Measurements from ENCODE around the gene DPYSL4. TPM values are rescaled to one million over a fixed set of nuclear protein-coding genes. Genes with fewer than 3 reads are reported as not detected.
A peak's percentile ranks its signal among the peaks of the same experiment; 100 is the strongest.
"Not testable (repeated sequence)": the region's sequence is repeated elsewhere in the genome, so short reads cannot be mapped to it uniquely, and the experiment has no call there.

The DPYSL4 gene
- polyA plus RNA-seq, 1 donor from 2014 or later: not detected

DNA sequence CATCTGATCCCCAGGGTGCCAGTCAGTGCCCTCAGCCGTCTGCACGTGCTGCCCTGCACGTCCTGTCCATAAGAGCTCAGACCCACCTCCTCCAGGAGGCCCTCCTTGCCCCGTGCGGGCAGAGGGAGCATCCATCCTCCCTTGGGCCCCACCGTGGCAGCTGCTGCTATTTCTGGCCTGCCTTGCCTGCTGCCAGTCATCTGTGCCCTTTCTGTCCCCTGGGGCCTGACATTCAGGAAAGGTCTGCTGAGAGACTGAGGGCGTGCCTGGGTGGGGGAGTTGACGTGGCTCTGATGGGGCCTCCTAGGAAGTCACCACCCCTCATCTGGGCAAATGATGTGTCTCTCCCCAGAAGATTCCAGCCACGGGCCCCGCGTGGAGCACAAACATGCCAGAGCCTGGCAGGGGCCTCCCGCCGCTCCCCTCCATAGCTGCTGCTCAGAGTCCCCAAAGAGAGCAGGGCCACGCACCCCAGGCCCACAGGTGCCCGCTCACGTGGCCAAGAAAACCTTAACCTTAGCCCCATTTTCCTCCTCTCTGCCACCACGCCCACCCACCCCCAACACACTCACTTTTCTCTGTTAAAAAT, 21.8 kb downstream of the DPYSL4 start:
- Mint-ChIP-seq H3K4me1 (no peaks in the 10 kb centered on the region), H3K27me3 (no peaks in the 10 kb centered on the region), H3K4me3 (no peak overlapping the region), H3K9me3 (peaks cover 2 to 8% (median 2%) of the 10 kb centered on the region in 3 donors), H3K36me3 (peaks cover 9% of the 10 kb centered on the region), H3K27ac (no peak overlapping the region)

DNA sequence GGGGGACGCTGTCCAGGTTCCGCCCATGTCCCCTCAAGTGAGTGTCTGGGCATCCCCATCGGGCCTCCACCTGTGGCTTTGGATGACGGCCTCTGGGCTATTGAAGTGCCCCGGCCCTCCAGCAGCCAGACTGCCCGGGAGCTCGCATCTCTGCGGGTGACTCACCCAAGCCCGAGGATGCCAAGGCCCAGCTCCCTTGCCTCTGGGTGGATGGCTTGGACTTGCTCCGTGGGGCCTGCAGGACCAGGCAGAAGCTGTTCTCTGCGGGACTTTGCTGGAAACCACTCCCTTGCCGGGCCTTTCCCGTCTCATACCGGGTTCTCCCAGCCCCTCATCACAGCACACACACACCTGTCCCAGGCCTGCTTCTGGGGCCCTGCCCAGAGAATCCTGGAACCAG, 22.4 kb downstream of the DPYSL4 start:
- Mint-ChIP-seq H3K4me1 (no peaks in the 10 kb centered on the region), H3K27me3 (no peaks in the 10 kb centered on the region), H3K4me3 (no peak overlapping the region), H3K36me3 (peaks cover 11% of the 10 kb centered on the region), H3K27ac (no peak overlapping the region), H3K9me3 (peaks cover 4 to 14% (median 5%) of the 10 kb centered on the region in 3 donors)

DNA sequence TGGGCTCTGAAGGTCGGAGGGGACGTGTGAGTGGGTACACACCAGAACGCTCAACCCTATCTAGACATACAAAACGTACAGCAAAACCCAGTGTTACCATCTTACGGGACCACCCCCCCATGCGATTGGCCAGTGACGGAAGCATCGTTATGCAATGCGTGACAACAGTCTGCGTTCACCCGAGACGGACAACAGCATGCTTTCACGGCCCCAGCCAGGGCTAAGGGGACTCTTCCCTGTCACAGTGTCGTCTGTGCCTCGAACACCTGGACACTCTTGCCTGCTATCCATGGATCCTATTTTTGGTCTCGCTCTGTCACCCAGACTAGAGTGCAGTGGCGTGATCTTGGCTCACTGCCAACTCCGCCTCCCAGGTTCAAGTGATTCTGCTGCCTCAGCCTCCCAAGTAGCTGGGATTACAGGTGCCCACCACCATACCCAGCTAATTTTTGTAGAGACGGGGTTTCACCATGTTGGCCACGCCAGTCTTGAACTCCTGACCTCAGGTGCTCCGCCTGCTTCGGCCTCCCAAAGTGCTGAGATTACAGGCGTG, 23.3 kb downstream of the DPYSL4 start:
- Mint-ChIP-seq H3K27me3 (no peaks in the 10 kb centered on the region), H3K36me3 (peaks cover 11% of the 10 kb centered on the region), H3K9me3 (peaks cover 4 to 23% (median 11%) of the 10 kb centered on the region in 3 donors), H3K27ac (no peak overlapping the region), H3K4me3 (no peak overlapping the region), H3K4me1 (no peaks in the 10 kb centered on the region)

DNA sequence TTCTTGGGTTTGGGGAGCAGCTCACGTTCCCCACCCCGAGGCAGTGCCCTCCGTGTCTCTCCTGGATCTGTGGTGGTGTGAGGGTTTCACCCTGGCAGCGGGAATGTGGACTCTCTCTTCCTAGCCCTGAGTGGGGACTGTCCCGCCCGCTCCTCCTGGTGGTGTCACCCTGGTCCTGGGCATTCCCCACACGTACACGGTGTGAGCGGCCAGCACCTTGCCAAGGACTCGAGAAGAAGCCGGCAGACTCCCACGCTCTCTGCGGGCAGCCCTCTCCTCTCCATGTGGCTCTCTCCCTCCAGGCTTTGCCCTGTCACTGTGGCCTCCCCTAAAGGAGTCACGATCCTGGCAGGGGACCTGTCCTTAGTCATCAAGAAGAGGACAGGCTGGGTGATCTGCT, 24.0 kb downstream of the DPYSL4 start:
- Mint-ChIP-seq H3K9me3 (peaks cover 8 to 29% (median 15%) of the 10 kb centered on the region in 3 donors), H3K36me3 (peaks cover 11% of the 10 kb centered on the region), H3K27ac (no peak overlapping the region), H3K4me3 (no peak overlapping the region), H3K27me3 (no peaks in the 10 kb centered on the region), H3K4me1 (no peaks in the 10 kb centered on the region)

DNA sequence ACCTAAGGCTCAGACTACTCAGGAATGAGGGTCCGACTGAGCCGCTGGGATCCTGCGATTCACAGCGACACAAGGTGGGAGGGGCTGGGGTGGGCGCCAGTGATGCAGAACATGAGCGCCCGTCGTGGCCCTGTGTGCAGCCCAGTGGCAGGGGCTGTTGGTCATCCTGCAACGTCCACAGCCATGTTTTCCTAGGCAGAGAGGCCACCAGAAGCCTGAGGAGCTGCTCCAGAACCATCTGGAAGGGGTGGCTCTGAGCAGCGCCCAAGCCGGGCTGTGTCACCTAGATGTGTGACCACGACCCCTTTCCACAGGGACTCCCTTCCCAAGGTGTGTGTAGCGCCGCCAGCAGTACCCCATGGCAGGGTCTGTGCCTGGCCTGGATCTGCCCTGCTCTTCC, 24.5 kb downstream of the DPYSL4 start:
- H3K4me1 Mint-ChIP-seq: no peaks in the 10 kb centered on the region
- H3K27ac Mint-ChIP-seq: no peak overlapping the region
- H3K27me3 Mint-ChIP-seq: no peaks in the 10 kb centered on the region
- H3K36me3 Mint-ChIP-seq: peaks cover 11% of the 10 kb centered on the region
- no peak overlapping the region for H3K4me3 Mint-ChIP-seq
- peaks cover 8 to 29% (median 16%) of the 10 kb centered on the region in 3 donors for H3K9me3 Mint-ChIP-seq

DNA sequence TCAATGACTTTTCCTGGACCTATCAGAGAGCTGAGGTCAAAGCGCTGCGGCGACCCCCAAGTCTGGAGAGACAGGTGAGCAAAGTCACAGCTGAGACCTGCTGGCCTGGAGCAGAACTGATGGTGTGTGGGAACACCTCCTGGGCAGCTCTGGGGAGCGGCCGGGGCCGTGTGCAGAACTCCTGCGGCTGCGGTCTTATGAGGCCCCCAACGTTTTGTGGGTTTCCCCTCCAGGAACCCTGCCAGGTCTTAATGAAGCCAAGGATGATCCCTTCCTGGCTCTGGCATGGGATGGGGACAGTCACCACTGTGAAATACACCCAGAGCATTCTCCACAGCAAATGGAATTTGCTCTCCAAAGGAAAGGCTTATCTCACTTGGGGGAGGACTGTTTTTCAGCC, 26.1 kb downstream of the DPYSL4 start:
- Mint-ChIP-seq H3K27me3 (no peaks in the 10 kb centered on the region), H3K9me3 (peaks cover 10 to 35% (median 26%) of the 10 kb centered on the region in 3 donors), H3K4me3 (no peak overlapping the region), H3K27ac (peak overlapping the region in 1 of 3 donors; percentile 69), H3K4me1 (no peaks in the 10 kb centered on the region), H3K36me3 (peaks cover 11% of the 10 kb centered on the region)

DNA sequence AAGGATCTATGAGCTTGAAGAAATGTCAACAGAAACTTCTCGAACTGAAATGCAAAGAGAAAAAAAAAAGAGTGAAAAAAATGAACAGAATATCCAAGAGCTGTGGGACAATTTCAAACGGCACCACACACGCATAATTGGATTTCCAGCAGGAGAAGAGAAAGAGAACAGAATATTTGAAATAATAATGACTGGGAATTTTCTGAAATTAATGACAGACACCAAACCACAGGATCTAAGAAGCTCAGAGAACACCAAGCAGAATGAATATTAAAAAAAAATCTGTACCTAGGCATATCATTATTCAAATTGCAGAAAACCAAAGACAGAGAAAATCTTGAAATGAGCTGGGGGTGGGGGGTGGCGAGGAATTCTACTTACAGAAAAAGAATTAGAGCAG, 27.2 kb downstream of the DPYSL4 start:
- Mint-ChIP-seq H3K27me3 (no peaks in the 10 kb centered on the region), H3K9me3 (peaks cover 10 to 39% (median 26%) of the 10 kb centered on the region in 3 donors), H3K4me1 (no peaks in the 10 kb centered on the region), H3K27ac (no peak overlapping the region), H3K36me3 (peaks cover 11% of the 10 kb centered on the region), H3K4me3 (no peak overlapping the region)

DNA sequence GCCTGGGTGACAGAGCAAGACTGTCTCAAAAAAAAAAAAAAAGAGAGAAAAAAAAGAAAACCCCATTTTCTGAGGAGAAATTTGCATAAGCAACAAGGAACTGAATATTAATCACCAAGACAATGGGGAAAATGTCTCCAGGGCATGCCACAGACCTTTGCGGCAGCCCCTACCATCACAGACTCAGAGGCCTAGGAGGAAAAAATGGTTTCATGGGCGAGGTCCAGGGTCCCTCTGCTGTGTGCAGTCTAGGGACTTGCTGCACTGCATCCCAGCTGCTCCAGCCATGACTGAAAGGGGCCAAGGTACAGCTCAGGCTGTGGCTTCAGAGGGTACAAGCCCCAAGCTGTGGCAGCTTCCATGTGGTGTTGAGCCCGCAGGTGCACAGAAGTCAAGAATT, 29.7 kb downstream of the DPYSL4 start:
- H3K27ac Mint-ChIP-seq, H3K27me3 Mint-ChIP-seq, H3K4me1 Mint-ChIP-seq, H3K4me3 Mint-ChIP-seq: not testable (repeated sequence)
- H3K36me3 Mint-ChIP-seq: peaks cover 11% of the 10 kb centered on the region
- peaks cover 10 to 40% (median 28%) of the 10 kb centered on the region in 3 donors for H3K9me3 Mint-ChIP-seq

DNA sequence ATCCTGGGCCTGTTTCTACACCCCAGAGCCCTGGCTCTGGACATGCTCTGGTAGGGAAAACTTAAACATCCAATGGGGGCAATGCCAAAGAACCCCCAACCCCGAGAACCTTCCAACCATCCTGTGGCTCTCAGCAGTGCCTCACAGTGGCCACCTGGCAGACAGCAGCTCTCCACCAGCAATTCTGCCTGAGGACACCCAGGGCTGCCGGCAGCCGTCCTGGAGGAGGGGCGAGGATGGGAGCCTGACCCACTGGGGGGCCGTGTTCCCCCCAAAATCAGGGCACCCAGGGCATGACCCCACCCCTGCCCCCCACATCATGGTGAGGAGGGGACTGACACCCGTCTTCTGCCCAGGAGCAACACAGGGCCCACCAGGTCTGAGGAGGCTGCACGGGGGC, 32.7 kb downstream of the DPYSL4 start:
- H3K4me3 Mint-ChIP-seq: no peak overlapping the region
- H3K27ac Mint-ChIP-seq: no peak overlapping the region
- H3K36me3 Mint-ChIP-seq: no peaks in the 10 kb centered on the region
- H3K4me1 Mint-ChIP-seq: peaks cover 0 to 2% (median 0%) of the 10 kb centered on the region in 3 donors
- peaks cover 5 to 22% (median 20%) of the 10 kb centered on the region in 3 donors for H3K9me3 Mint-ChIP-seq
- no peaks in the 10 kb centered on the region for H3K27me3 Mint-ChIP-seq

DNA sequence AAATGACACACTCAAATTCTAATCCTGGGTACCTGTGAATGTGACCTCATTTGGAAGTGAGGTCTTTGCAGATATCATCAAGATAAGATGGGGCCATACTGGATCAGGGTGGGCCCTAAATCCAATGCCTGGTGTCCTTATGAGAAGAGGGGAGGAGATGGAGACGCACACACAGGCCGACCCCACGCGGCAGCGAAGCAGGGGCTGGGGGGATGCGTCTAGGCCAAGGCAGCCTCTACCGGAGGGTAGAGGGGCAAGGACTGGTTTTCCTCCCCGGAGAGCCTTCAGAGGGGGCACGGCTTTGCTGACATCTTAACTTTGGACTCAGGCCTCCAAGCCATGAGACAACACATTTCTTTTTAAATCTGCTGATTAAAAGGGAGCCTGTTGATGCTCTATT, 33.3 kb downstream of the DPYSL4 start:
- peaks cover 5 to 17% (median 16%) of the 10 kb centered on the region in 3 donors for H3K9me3 Mint-ChIP-seq
- no peaks in the 10 kb centered on the region for H3K27me3 Mint-ChIP-seq
- H3K4me1 Mint-ChIP-seq: peaks cover 0 to 2% (median 0%) of the 10 kb centered on the region in 3 donors
- no peaks in the 10 kb centered on the region for H3K36me3 Mint-ChIP-seq
- H3K27ac Mint-ChIP-seq: no peak overlapping the region
- no peak overlapping the region for H3K4me3 Mint-ChIP-seq

DNA sequence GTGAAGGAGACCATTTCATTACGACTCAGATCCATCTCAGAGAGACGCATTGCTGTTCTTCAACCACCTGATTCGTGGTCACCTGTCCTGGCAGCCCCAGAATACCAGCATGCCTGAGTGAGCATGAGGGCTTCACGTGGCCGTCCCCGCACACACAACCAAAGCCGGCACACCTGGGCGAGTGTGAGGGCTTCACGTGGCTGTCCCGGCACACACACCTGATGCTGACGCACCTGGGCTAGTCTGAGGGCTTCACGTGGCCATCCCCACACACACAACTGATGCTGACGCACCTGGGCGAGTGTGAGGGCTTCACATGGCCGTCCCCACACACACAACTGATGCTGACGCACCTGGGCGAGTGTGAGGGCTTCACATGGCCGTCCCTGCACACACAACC, 34.2 kb downstream of the DPYSL4 start:
- not testable (repeated sequence) for H3K4me3 Mint-ChIP-seq, H3K27ac Mint-ChIP-seq, H3K36me3 Mint-ChIP-seq, H3K27me3 Mint-ChIP-seq, H3K4me1 Mint-ChIP-seq
- peaks cover 2 to 13% (median 10%) of the 10 kb centered on the region in 3 donors for H3K9me3 Mint-ChIP-seq

DNA sequence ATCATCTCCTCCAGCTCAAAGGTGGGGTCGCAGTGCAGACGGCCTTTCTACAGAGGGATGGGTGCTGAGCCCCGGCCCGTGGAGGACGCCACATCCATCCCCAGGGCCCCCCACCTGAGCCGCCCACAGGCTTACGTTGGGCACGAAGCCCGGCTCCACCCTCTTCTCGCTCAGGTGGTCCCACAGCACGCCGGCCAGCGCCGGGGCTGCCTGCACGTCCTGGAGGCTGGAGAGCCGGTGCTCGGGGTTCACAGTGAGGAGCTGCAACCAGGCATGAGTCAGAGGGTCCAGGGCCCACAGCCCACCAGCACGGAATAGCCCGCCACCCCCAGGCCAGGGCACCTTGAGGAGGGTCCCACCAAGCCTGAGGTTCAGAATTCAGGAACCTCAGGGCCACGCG, 36.0 kb downstream of the DPYSL4 start:
- Mint-ChIP-seq H3K36me3 (no peaks in the 10 kb centered on the region), H3K27ac (no peak overlapping the region), H3K4me3 (no peak overlapping the region), H3K9me3 (peaks cover 0 to 5% (median 3%) of the 10 kb centered on the region in 3 donors), H3K4me1 (peaks cover 0 to 2% (median 1%) of the 10 kb centered on the region in 3 donors), H3K27me3 (no peaks in the 10 kb centered on the region)

DNA sequence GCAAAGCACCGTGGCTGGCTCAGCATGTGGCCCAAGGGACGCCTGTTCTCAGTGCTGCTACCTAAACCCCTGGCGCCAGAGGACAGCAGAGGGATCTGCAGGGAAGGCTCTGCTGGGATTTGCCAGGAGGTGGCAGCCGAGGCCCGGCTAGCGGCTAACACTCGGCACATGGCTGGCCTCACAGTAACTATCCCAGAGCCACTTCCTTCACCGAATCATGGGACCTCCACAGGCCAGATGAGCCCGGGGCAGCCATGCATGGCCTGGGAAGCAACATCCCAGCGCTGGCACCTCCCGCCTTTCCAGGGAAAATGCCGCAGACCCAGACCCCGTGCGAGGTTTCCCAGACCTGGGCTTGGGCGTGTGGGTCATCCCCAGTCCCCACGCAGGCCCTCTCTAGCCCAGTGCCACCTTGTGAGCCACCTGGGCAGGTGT, 36.4 kb downstream of the DPYSL4 start:
- H3K4me3 Mint-ChIP-seq: no peak overlapping the region
- peaks cover 0 to 4% (median 3%) of the 10 kb centered on the region in 3 donors for H3K9me3 Mint-ChIP-seq
- no peaks in the 10 kb centered on the region for H3K36me3 Mint-ChIP-seq
- H3K4me1 Mint-ChIP-seq: peaks cover 0 to 2% (median 1%) of the 10 kb centered on the region in 3 donors
- no peak overlapping the region for H3K27ac Mint-ChIP-seq
- H3K27me3 Mint-ChIP-seq: no peaks in the 10 kb centered on the region

DNA sequence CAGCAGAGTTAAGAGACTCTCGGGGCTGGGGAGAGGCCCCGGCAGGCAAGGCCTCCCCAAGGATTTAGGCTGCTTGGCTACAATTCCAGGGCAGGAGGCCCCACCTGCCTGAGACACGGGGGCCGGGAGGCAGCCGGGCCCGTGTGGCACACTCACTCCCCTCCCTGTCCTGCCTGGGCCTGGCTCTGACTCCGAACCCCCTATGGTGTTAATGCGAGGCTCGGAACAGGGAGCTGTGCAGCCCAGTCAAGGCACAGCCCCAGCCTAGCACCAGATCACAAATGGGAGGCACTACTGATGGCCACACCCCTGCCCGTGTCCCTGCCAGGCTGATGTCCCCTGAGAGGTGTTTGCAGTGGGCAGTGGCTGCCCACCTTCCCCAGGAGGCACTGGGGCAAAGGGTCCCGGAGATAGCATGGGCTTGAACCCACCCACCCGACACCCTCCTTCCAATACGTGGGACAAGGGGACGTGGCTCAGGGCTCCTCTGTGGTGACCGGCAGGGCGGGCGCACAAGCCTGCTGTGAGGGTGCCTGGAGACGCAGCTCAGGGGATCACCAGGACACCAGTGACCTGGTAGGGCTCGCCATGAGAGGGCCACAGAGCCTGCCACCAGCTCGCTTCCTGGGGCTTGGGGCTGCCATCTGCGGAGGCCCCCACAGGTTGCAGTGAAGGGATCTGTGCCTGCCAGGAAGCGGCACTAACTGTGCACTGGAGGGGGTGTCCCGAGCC, 37.0 kb downstream of the DPYSL4 start:
- no peak overlapping the region for H3K27ac Mint-ChIP-seq
- H3K9me3 Mint-ChIP-seq: peaks cover 0 to 3% (median 1%) of the 10 kb centered on the region in 3 donors
- no peaks in the 10 kb centered on the region for H3K27me3 Mint-ChIP-seq
- peaks cover 0 to 2% (median 1%) of the 10 kb centered on the region in 3 donors for H3K4me1 Mint-ChIP-seq
- no peak overlapping the region for H3K4me3 Mint-ChIP-seq
- no peaks in the 10 kb centered on the region for H3K36me3 Mint-ChIP-seq

DNA sequence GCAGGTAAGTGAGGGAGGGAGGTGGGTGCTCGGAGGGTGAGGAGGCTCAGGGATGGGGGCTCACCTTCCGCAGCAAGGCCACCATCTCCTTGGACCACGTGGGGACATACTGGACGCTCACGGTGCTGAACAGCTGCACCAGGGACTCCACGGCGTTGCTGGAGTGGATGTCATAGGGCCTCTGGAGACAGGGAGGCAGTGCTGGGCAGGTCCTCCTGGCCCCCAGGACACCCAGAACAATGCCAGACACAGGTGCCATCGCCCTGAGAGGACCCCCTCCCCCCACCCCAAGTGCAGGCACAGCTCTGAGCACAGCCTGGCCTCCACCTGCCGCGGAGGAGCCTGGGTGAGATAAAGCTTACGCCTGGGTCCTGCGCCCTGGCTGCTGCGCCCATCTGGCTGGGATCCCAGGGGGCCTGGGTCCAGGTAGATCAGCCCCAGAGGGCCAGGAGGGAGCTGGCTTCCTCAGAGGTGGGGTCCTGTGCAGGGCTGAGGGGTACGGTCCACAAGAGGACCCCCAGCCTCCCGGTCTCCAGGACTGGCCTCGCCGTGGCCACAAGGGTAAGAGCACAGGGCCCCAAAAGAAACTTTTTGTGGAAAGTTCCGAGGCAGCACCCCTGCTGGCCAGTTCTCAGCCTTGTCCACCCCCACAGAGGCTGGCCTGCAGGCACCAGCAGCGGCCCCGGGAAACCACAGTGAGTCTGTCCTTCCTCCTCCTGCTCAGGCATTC, 37.8 kb downstream of the DPYSL4 start:
- peaks cover 0 to 2% (median 1%) of the 10 kb centered on the region in 3 donors for H3K4me1 Mint-ChIP-seq
- H3K27ac Mint-ChIP-seq: no peak overlapping the region
- no peak overlapping the region for H3K4me3 Mint-ChIP-seq
- H3K9me3 Mint-ChIP-seq: no peaks in the 10 kb centered on the region
- no peaks in the 10 kb centered on the region for H3K36me3 Mint-ChIP-seq
- H3K27me3 Mint-ChIP-seq: no peaks in the 10 kb centered on the region
